Measurements from ENCODE around the gene SLC1A3. TPM values are rescaled to one million over a fixed set of nuclear protein-coding genes. Genes with fewer than 3 reads are reported as not detected.

SLC1A3 gene
- total and polyA plus RNA-seq, 12 donors, result 10.0 to 94.1 (median 43.2) TPM

DNA sequence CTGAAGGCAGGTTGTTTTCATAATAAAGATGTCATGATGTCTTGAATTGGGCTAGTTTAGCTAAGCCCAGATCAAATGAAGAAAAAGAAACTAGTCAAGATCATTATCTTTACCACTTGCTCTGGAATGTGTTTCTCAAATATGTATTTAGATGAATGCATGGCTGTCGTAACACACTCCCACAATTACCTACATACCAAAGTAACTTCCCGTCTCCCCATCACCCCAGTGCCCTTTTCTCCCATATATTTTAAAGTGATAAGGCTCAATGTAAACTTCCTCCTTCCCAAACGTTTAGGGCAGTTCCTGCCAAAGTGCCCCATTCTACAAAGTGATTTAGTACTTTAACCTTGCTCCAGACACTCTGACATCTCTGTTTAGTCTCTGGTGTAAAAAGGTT lies 61.4 kb downstream of the SLC1A3 start:
- H3K4me3 ChIP-seq, result no peak overlapping the region
- 34 to 56% (median 45%) methylated on average over 3 of the region's 3 CpGs for WGBS, 4 donors
- H3K9me3 ChIP-seq (replicated peaks in 1 of 3), result no peaks in the 10 kb centered on the region
- no peaks in the 10 kb centered on the region for H3K27me3 ChIP-seq
- intact Hi-C loops (cut with DNase I), result no loop called here
- DNase-seq, result no peak
- no peaks in the 10 kb centered on the region for H3K4me1 ChIP-seq (replicated peaks in 1 of 2)
- TF ChIP-seq POLR2A (IDR thresholded peaks at IDR 0.05), result no peak
- TF ChIP-seq, protein P1, sequence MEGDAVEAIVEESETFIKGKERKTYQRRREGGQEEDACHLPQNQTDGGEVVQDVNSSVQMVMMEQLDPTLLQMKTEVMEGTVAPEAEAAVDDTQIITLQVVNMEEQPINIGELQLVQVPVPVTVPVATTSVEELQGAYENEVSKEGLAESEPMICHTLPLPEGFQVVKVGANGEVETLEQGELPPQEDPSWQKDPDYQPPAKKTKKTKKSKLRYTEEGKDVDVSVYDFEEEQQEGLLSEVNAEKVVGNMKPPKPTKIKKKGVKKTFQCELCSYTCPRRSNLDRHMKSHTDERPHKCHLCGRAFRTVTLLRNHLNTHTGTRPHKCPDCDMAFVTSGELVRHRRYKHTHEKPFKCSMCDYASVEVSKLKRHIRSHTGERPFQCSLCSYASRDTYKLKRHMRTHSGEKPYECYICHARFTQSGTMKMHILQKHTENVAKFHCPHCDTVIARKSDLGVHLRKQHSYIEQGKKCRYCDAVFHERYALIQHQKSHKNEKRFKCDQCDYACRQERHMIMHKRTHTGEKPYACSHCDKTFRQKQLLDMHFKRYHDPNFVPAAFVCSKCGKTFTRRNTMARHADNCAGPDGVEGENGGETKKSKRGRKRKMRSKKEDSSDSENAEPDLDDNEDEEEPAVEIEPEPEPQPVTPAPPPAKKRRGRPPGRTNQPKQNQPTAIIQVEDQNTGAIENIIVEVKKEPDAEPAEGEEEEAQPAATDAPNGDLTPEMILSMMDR (IDR thresholded peaks at IDR 0.05), result no peak
- H3K27ac ChIP-seq, result no peak overlapping the region
- no peaks in the 10 kb centered on the region for H3K36me3 ChIP-seq (replicated peaks in 1 of 2)

GRCh38 chr5:36669015-36669651 lies 62.7 kb downstream of the SLC1A3 start:
- TF ChIP-seq, protein P1 (IDR thresholded peaks at IDR 0.05), result no peak
- no peak for TF ChIP-seq POLR2A (IDR thresholded peaks at IDR 0.05)
- no peaks in the 10 kb centered on the region for H3K4me1 ChIP-seq (replicated peaks in 1 of 2)
- no peaks in the 10 kb centered on the region for H3K27me3 ChIP-seq
- 90 to 95% (median 91%) methylated on average over 13 of the region's 13 CpGs for WGBS, 4 donors
- H3K9me3 ChIP-seq (replicated peaks in 1 of 3), result no peaks in the 10 kb centered on the region
- DNase-seq, result no peak
- intact Hi-C loops (cut with DNase I), result no loop called here
- no peaks in the 10 kb centered on the region for H3K36me3 ChIP-seq (replicated peaks in 1 of 2)
- H3K4me3 ChIP-seq, result no peak overlapping the region
- no peak overlapping the region for H3K27ac ChIP-seq

DNA sequence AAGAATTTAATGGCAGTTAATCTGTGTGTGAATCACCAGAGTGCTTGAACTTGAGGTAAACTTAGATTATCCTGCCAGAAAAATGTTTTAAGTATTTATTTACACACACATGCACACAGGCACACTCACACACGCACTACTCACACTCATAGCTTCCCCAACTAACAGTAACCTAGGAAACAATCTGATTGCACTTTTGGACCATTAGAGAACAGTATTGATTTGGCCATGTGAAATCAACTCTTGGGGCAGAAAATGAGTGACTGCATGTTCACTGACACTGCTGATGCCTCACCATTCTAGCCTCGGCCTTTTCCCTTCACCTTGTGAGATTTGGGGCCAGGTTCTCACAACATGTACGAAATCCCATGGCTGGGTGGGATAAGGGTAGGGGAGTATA lies 64.1 kb downstream of the SLC1A3 start:
- no peaks in the 10 kb centered on the region for H3K27me3 ChIP-seq
- H3K27ac ChIP-seq, result no peak overlapping the region
- no peaks in the 10 kb centered on the region for H3K36me3 ChIP-seq (replicated peaks in 1 of 2)
- H3K4me1 ChIP-seq (replicated peaks in 1 of 2), result no peaks in the 10 kb centered on the region
- intact Hi-C loops (cut with DNase I), result no loop called here
- no peak overlapping the region for H3K4me3 ChIP-seq
- DNase-seq, result no peak
- TF ChIP-seq, protein P1 (IDR thresholded peaks at IDR 0.05), result no peak
- TF ChIP-seq POLR2A (IDR thresholded peaks at IDR 0.05), result no peak
- 78 to 86% (median 80%) methylated on average over 3 of the region's 3 CpGs for WGBS, 4 donors
- no peaks in the 10 kb centered on the region for H3K9me3 ChIP-seq (replicated peaks in 1 of 3)

GRCh38 chr5:36675282-36675681 lies 68.9 kb downstream of the SLC1A3 start:
- Histone ChIP-seq H3K9me3 (replicated peaks in 1 of 3) (no peaks in the 10 kb centered on the region), H3K4me1 (replicated peaks in 1 of 2) (no peaks in the 10 kb centered on the region), H3K27ac (no peak overlapping the region), H3K27me3 (no peaks in the 10 kb centered on the region), H3K36me3 (replicated peaks in 1 of 2) (no peaks in the 10 kb centered on the region), H3K4me3 (no peak overlapping the region)
- DNase-seq, result no peak
- TF ChIP-seq, protein P1 (IDR thresholded peaks at IDR 0.05), result no peak
- TF ChIP-seq POLR2A (IDR thresholded peaks at IDR 0.05), result no peak
- intact Hi-C loops (cut with DNase I), result no loop called here
- 72 to 84% (median 77%) methylated on average over 3 of the region's 3 CpGs for WGBS, 4 donors
